GM19452 (cell line): ENCODE results near the gene DENND11.

ENCODE experiments used
- ATAC-seq: cut with Tn5 transposase; IDR thresholded peaks from one replicate; pipeline ENCODE4 v1.9.1; 2021; ENCODE audit not compliant: unreplicated experiment

Gene DENND11, protein sequence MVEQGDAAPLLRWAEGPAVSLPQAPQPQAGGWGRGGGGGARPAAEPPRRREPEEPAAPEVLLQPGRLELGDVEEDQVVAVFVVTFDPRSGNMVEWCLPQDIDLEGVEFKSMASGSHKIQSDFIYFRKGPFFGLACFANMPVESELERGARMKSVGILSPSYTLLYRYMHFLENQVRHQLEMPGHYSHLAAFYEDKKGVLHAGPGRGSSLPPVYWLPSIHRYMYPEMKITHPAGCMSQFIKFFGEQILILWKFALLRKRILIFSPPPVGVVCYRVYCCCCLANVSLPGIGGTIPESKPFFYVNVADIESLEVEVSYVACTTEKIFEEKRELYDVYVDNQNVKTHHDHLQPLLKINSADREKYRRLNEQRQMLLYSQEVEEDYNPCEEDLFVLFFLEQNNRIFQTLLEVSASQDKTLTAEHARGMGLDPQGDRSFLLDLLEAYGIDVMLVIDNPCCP

DNA sequence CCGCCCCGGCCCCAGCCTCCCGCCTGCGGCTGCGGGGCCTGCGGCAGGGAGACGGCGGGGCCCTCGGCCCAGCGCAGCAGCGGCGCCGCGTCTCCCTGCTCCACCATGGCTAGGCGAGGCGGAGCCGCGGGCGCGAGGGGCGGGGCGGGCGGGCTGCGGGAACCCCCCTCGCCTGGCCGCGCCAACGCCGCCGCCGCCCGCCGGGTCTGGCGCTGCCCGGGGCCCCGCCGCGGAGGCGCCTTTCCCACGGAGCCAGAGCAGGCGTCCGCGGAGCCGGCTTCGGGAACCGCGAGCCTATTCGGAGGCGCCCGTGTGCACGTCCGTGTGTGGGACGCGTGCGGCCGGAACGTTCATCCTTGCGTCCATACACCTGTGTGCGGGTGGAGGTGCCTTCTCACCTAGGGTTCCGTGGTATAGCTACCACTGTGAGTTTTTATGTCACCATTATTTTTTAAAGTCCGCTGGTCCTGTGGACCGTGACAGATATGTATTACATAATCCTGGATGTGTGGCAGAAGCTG, at the start of gene DENND11:
Gene DENND11 (minus strand): TSS at position 120 of the 521 bp plus-strand sequence. CDS start 13 bp downstream, at position 107.
- ATAC-seq, result peak; percentile 80

DNA sequence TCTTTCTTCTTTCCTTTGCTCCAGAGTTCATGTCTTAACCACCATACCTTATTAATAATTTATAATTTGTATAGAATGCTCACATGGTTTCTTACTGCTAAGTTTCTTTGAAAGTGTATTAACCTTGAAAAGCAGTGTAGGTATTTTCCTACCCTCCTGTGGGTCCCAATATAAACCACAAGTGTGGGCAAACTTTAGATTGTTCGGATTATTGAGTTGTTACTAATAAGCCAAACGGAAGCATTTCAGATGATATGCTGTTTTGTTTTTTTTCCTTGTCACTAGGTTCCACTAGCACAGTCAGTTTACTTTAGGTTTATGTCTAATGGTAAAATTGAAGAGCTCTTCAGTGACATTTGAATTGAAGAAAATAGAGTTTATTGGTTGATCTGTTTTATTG, 46.4 kb upstream of the DENND11 start:
- ATAC-seq, result no peak

DNA sequence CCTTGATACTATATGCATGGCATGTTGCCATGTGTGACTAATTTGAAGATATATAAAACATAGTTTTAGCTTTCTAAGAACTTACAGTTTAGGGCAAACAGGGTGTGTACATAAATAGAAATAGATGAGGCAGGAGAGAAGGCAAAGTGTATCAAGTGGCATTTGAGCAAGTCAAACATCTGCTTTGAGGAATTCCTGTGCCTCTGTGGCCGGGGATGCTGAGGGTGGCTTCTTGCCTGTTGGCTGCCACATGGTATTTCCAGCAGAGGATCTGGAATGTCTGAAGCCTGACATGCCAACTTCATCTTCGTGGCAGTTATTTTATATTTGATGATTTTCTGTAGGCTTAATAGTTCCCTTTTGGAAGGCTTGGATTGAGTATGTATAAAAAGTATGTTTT, 42.2 kb upstream of the DENND11 start:
- ATAC-seq, result no peak

DNA sequence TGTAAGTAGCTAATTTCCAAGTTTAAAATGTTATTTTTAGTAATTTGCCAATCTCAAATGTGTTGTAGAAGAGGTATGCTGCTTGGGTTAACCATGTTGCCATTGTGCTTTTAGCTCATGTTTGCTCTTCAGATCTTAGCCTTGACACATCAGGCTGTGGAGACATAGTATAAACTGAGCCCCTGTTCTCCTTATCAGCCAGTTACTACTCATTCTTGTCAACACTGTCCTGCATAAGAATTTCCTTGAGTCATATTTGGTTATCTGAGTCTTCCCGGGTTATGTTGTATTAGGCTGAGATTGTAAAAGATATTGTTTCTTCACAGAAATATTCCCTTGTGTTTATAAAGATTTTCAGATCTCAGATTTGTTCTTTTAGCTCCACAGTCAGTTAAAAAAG, 40.3 kb upstream of the DENND11 start:
- no peak for ATAC-seq

DNA sequence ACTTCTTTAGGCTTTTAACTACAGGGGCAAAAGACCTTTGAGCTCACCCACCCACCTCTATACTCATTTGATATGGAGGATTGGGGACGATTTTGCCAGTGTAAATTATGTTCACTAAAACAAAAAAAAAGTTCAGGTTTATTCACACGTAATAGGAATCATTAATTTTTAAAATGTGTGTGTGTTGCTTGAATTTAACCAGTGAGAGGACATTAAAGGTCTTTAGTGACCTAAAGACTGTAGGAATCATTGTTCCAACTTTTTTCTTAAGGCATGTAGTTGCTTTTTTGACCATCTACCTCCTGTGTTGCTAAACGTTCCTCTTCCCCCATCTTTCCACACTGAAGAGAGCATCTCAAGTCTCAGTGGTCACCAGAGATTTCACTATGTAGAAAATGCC, 37.3 kb upstream of the DENND11 start:
- ATAC-seq, result no peak

DNA sequence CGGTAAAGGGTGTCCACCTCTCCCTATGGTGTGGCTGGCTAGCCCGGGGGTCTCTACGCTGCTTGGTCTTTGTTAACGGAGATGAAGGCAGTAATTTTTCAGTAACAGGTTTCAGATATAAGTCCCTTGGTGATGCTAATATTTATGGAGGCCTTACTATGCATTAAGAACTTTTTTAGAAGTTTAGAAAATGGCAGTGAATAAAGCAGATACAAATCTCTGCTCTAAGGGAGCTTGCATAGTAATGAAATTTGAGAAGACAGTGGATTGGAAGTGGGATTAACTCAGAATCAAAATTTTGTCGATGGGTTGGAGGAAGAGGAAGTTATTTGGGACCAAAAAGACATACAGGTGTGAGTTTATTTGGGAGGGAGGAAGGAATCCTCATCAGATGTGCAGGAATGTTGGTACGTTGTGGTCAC, 36.6 kb upstream of the DENND11 start:
- no peak for ATAC-seq

DNA sequence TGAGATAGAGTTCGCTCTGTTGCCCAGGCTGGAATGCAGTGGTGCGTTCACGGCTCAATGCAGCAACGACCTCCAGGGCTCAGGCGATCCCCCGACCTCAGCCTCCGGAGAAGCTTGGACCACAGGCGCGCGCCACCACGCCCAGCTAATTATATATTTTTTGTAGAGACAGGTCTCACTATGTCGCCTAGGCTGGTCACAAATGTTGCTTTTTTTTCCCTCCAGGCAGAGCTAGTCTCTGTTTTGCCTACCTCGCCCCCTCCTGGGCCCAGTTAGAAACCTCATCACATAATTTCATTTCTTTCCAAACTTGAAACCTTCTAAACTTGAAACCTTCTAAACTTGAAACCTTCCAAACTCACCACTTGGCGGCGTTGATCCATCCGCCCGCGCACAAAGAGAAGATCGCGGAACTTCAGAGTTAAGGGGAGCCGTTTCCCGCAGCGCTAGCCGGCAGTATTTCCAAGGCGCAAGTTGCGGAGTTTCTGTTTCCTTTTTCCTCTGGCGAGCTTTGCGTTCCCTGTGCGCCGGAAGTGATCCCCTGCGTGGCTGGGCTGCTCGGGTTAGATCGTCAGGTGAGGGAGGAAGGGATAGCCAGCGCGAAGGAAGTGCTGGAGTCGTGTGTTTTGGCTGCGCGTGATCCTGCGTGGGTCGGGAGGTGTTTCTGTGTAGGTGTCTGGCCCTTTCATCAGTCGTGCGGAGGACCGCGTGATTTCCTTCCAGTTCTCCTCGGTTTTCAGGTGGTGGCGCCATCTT, 36.0 kb upstream of the DENND11 start, which contains the start of gene SSBP1:
Gene SSBP1 (plus strand): TSS at position 523 of the 756 bp plus-strand sequence. CDS start 809 bp downstream, outside the sequence.
- ATAC-seq, result peak; percentile 93

DNA sequence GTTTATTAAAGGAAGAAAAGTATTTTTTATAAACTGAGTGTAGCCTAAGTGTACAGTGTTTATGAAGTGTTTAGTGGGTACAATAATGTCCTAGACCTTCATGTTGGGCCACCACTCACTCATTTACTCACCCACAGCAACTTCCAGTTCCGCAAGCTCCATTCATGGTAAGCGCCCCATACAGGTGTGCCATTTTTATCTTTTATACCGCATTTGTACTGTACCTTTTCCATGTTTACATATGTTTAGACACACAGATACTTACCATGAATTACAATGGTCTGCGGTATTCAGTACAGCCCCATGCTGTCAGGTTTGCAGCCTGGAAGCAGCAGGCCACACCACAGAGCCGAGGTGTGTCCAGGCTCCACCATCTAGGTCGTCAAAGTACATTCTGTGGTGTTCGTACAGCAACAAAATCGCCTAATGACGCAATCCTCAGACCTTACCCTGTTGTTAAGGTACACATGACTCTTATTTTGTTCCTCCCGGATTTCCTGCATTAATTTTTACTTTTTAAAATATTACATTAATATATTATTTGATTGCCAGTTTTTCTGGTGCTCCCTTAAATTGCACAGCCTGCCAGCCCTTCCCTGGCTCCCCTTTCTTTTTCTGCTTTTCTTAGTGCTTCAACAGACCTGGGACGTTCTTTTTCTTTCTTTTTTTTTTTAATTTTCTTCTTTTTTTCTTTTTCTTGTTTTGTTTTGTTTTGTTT, 35.3 kb upstream of the DENND11 start:
- ATAC-seq, result no peak

DNA sequence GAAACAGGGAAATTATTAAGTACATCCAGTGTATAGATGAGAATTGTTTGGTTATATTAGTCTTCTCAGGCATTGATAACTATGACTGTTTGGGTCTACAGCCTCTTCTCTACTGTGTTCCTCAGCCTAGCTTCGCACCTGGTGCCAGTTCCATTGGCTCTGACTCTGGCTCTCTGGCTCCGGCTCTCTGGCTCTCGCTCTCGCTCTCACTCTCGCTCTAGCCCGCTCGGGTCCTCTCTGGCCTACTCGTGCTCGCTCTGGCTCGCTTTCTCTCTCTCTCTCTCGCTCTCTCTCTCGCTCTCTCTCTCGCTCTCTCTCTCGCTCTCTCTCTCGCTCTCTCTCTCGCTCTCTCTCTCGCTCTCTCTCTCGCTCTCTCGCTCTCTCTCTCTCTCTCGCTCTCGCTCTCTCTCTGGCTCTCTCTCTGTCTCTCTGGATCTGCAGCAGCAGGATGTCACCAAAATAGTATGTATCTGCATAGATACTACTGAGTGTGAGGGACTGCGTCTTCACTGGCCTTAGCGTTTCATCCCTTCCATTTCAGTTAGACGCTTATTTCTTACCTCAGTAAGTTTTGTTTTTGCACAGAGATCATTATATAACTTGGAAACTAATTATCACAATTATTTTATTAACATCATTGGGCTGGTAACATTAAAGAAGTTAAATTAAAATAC, 29.6 kb upstream of the DENND11 start:
- ATAC-seq, result no peak

DNA sequence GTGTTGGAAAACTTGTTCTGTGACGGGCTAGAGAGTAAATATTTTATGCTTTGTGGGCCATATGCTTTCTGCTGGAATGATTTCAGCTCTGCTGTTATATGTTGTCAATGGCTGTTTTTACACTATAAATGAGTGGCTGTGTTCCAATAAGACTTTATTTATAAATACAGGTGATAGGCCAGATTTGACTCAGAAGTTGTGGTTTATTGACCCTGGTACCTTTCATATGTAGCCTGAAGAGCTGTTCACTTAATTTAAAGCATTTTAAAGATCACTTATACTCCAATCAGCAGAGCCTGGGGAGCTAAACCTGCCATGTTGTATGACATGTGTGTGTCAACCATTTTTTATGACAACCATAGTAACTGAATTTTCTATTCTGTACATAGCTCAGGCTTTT, 27.1 kb upstream of the DENND11 start:
- no peak for ATAC-seq

DNA sequence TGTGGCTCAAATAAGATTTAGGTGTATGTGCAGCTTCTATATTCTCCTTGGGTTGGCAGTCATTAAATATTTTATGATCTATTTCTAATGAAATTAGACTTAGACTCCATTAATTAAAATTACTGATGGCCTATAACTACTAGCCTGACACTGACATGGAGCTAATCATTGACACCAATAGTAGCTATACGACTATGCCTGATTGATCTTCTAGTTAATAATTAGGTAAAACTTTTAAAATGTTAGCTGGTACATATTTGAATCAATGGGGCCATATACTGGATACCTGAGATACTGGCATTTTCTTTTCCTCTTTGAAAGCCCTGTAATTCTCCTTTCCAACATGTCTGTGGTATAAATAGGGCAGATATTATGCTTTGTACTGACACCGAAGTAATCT, 20.6 kb upstream of the DENND11 start:
- peak; percentile 76 for ATAC-seq

DNA sequence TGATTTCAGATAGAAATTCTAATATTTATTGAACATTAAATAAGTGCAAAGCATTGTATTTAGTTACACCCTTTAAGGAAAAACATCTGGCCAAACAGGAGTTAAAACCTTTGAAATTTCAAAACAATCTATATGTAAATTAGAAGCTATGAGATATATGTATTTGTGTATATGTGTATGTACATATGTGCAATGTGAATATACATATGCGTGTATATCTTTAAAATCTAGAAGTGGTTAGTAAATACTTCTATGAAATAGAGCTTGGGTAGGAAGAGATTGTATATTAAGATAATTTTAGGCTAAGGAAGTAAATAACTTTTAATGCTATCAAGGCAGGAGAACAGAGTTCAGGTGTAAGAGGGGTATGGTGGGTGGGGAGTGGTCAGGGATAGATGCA, 15.5 kb upstream of the DENND11 start:
- ATAC-seq, result no peak

DNA sequence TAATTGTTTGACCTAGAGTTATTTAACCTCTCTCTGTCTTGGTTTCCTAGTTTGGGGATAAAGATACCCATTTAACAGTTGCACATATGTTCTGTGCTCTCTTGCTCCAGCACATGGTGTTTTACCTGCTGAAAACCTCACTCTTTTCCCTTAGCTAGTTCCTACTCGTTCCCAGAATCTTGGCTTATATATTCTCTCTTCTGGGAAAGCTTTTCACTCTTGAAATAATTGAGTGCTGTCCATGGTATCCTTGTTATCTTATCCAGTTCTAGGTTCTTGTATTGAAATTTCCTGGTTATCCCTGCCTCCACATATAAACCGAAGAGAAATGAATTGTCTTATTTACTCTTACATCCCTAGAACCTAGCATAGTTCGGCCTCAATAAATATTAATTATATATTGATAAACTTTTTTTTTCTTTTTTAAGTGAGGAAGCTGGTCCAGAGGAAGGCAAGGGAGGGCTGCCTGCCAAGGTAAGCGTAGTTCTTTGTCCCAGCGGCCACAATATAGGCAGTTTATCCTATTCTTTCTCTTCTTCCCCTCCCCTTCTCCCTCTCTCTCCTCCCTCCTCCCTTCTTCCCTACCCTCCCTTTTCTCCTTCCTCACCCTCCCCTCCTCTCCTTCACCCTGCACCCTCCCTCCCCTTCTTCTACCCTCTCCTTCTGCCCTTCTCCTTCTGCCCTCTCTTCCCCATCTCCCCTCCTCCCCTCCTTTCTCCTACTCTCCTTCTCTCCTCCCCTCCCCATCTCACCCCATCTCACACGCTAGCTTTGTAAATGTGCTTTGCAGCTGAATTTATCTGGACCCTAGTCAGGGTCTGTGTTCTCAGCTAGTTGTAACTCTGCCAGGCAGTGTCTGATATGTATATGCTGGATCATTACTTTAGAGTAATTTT, 14.1 kb upstream of the DENND11 start:
- ATAC-seq, result no peak

DNA sequence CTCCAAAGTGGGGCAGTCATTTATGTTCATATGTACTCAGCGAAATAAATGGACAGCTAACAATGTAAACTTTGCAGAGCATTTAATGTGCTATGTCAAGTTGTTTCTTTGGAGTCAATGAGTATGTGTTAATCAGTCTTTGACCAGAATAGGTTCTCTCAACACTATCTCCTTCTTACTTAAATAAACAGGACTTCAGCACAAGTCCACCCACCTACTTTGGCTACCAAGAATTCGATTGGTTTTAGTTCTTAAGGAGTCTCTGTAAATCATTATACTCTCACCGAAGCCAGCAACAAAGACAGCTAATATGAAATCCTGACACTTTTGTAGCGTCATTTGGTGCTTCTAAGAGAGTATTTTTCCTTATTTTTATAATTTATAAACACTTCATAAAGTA, 13.1 kb upstream of the DENND11 start:
- ATAC-seq, result no peak

DNA sequence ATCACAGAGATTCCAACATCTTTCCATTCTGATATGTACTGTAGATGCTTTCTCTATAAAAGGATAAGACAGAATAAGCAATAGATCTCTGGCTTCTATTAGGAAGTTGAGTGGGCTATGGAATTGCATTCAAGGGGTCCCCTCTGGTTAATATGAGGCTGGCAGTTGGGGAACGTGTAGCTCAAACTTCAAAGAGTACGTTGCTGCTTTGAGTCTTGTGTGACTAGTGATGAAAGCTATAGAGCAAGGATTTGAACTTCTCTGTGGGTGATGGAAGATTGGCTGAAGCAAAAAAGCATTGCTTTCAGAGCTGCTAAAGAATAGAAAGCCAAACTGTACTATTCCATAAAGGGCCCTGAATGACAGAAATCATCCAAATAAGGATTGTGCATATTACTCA, 12.6 kb upstream of the DENND11 start:
- ATAC-seq, result no peak

DNA sequence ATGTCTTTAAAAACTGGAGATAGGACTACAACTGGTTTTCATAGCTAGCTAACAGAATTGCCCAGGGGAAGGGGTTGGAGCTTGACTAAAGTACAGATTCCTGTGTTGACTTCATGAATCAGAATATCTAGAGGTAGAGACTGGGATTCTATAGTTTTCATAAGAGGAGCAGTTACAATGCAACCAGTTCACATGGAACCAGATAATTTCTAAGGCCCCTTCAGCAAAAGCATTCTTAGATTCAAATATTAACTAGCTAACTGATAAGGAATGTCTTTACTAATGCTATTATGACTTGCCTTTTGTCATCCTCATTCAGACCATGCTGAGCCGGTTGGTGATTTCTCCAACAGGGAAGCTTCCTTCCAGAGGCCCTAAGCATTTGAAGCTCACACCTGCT, 11.9 kb upstream of the DENND11 start:
- no peak for ATAC-seq

DNA sequence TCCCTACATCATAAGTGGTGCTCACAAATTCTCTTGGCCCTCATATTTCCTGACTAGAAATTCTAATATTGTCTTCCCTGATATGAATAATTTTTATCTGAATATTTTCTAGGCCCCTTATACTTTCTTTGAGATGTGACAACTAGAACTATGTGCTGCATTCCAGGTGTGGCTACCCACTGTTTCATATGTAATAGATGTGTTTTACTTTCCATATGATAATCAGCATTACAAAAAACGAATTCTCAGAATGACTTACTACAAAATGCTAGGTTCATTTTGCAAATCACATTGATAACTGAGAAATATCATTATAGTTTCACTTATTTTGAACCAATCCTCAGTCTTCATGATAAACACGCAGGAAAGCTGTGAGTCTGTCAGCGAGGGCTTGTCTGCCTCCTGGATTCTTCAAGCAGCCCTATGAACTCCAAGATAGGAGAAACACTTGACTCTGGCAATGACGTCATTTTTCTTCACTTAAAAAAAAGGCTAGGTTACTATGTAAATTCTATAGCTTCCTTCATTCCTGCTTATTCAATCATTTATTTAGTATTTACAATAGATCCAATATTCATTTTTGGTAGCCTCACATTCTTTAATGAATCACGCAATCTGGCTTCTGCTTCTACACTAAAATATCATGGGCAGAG, 10.8 kb upstream of the DENND11 start:
- no peak for ATAC-seq

DNA sequence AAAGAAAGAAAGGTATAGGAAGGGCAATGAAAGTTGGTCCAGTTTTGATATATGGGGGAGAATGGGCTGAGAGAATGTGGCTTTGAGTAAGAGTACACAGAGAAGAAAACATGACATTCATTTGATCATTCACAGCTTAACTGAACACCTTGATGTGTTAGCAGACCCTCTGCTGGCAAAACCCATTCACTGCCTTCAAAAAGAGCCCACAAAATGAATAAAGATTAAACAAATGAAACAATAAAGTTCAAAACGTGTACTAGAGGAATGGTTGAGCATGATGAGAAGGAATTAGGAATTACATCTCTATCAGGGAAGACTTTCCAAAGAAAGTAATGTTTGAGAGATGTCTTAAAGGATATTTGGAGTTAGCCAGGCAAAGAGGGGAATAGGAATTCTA, 8.3 kb upstream of the DENND11 start:
- ATAC-seq, result no peak

DNA sequence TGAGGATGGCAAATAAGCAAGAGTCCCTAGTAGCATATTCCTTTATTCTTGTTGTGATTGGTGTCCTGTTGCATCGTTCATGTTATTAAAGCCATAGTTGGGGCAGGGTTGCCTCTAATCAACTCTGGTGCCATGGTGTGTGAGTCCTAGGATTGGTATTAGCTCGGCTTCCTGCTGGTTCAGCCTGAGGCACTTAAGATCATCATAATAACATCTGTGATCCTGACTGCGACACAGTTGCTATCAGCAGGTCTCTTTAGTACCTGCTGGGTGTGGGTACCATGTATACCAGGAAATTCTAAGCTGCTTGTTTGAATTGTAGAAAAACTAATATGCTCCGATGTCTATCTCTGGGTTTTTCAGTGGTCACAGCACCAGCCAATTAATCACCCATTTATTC, 7.8 kb upstream of the DENND11 start:
- no peak for ATAC-seq
